RWPE2 (cell line): Measurements from ENCODE around the gene AKR1B1.
A peak's percentile ranks its signal among the peaks of the same experiment; 100 is the strongest.

Experiments
- ATAC-seq: fragments of 200-7000 bp; cut with Tn5 transposase; 3 replicates; pipeline ENCODE4 v1.9.1; 2021; ENCODE audit warnings: low read depth
- DNase-seq: peaks from one replicate; pipeline ENCODE4 v3.0.0-alpha.2; 2020; ENCODE audit warnings: low spot score
- H3K27ac ChIP-seq: fragments of 450-650 bp; 2 replicates; pipeline ENCODE4 v1.5.1; 2017; ENCODE audit warnings: mild to moderate bottlenecking; ENCODE audit not compliant: poor library complexity, severe bottlenecking
- H3K27me3 ChIP-seq: fragments of 250-450 bp; sonication (Bioruptor Pico); 2 replicates; pipeline ENCODE4 v1.5.1; 2021; ENCODE audit warnings: mild to moderate bottlenecking, moderate library complexity; ENCODE audit not compliant: insufficient read depth, poor library complexity, severe bottlenecking
- H3K36me3 ChIP-seq: fragments of 250-450 bp; sonication (Bioruptor Pico); 2 replicates; pipeline ENCODE4 v1.5.1; 2020; ENCODE audit warnings: low read depth, mild to moderate bottlenecking, moderate library complexity
- H3K4me1 ChIP-seq: fragments of 250-450 bp; sonication (Bioruptor Pico); 2 replicates; pipeline ENCODE4 v1.5.1; 2021; ENCODE audit warnings: mild to moderate bottlenecking, moderate library complexity; ENCODE audit not compliant: insufficient read depth, poor library complexity, severe bottlenecking
- H3K4me3 ChIP-seq: fragments of 250-450 bp; sonication (Bioruptor Pico); 2 replicates; pipeline ENCODE4 v1.5.1; 2021; ENCODE audit warnings: mild to moderate bottlenecking, moderate library complexity; ENCODE audit not compliant: severe bottlenecking
- H3K9me3 ChIP-seq: fragments of 250-450 bp; sonication (Bioruptor Pico); 2 replicates; pipeline ENCODE4 v1.5.1; 2021; ENCODE audit warnings: mild to moderate bottlenecking, moderate library complexity; ENCODE audit not compliant: severe bottlenecking
- CTCF ChIP-seq: fragments of 450-650 bp; IDR thresholded peaks from one replicate; pipeline ENCODE4 v1.5.1; 2017; ENCODE audit warnings: mild to moderate bottlenecking, moderate library complexity; ENCODE audit not compliant: poor library complexity, severe bottlenecking

Gene AKR1B1

GRCh38 chr7:134420424-134421125, 38.3 kb downstream of the AKR1B1 start:
- Histone ChIP-seq H3K27me3 (no peaks in the 10 kb centered on the region), H3K27ac (no peak overlapping the region), H3K36me3 (no peaks in the 10 kb centered on the region), H3K4me1 (peaks cover 10% of the 10 kb centered on the region), H3K9me3 (no peaks in the 10 kb centered on the region), H3K4me3 (no peak overlapping the region)
- ATAC-seq (peak; percentile 83), DNase-seq (no peak)
- TF ChIP-seq CTCF: peak; percentile 84

- peaks cover 10% of the 10 kb centered on the region for H3K4me1 ChIP-seq
- no peaks in the 10 kb centered on the region for H3K27me3 ChIP-seq
- H3K27ac ChIP-seq: no peak overlapping the region
- H3K9me3 ChIP-seq: no peaks in the 10 kb centered on the region
- H3K36me3 ChIP-seq: no peaks in the 10 kb centered on the region
- ATAC-seq: no peak
- no peak overlapping the region for H3K4me3 ChIP-seq
- DNase-seq: no peak
- TF ChIP-seq CTCF: no peak
Observed at GRCh38 chr7:134419875-134420274, 39.0 kb downstream of the AKR1B1 start.

GRCh38 chr7:134419085-134419484, 39.8 kb downstream of the AKR1B1 start:
- H3K27ac ChIP-seq: no peak overlapping the region
- DNase-seq (no peak), ATAC-seq (no peak)
- no peak for TF ChIP-seq CTCF
- H3K4me3 ChIP-seq: no peak overlapping the region
- H3K4me1 ChIP-seq: peaks cover 10% of the 10 kb centered on the region
- no peaks in the 10 kb centered on the region for H3K27me3 ChIP-seq
- H3K9me3 ChIP-seq: no peaks in the 10 kb centered on the region
- H3K36me3 ChIP-seq: no peaks in the 10 kb centered on the region

- ATAC-seq (no peak), DNase-seq (no peak)
- no peaks in the 10 kb centered on the region for H3K36me3 ChIP-seq
- no peaks in the 10 kb centered on the region for H3K27me3 ChIP-seq
- H3K9me3 ChIP-seq: no peaks in the 10 kb centered on the region
- no peak for TF ChIP-seq CTCF
- no peak overlapping the region for H3K4me3 ChIP-seq
- H3K27ac ChIP-seq: no peak overlapping the region
- no peaks in the 10 kb centered on the region for H3K4me1 ChIP-seq
Observed at GRCh38 chr7:134415700-134416099, 43.2 kb downstream of the AKR1B1 start.

- Histone ChIP-seq H3K4me1 (no peaks in the 10 kb centered on the region), H3K9me3 (no peaks in the 10 kb centered on the region), H3K36me3 (no peaks in the 10 kb centered on the region), H3K27me3 (no peaks in the 10 kb centered on the region), H3K27ac (no peak overlapping the region), H3K4me3 (no peak overlapping the region)
- no peak for TF ChIP-seq CTCF
- ATAC-seq (no peak), DNase-seq (no peak)
Observed at GRCh38 chr7:134414109-134414508, 44.8 kb downstream of the AKR1B1 start.
